Measurements from ENCODE around the gene ANKDD1A.

ANKDD1A gene

GRCh38 chr15:64911311-64912186 is at the start of gene ANKDD1A:
Gene ANKDD1A (plus strand): TSS chr15:64911902. CDS start chr15:64911931, 29 bp downstream.
- DNase-seq: peak; percentile 69

DNA sequence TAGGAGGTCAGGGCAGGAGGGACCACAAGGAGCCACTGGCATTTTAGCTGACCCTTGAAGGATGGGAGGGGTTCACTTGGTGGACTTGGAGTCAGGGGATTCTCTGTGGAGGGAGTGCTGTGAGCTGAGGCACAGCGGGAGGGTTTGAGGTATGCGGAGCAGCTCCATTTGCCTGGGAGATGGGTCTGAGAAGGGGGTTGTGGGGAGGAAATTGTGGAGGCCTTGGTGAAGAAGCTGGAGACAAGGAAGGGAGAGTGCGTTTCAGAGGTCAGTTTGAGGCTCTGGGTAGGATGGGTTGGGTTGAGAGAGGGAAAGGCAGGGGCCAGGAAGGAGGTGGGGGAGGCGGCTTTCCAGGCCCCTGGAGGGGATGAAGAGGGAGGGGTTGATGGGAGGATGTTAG is 49.7 kb upstream of the ANKDD1A start:
- DNase-seq: no peak

GRCh38 chr15:64862408-64862807 is 49.3 kb upstream of the ANKDD1A start:
- no peak for DNase-seq

GRCh38 chr15:64864068-64864467 is 47.6 kb upstream of the ANKDD1A start:
- no peak for DNase-seq

DNA sequence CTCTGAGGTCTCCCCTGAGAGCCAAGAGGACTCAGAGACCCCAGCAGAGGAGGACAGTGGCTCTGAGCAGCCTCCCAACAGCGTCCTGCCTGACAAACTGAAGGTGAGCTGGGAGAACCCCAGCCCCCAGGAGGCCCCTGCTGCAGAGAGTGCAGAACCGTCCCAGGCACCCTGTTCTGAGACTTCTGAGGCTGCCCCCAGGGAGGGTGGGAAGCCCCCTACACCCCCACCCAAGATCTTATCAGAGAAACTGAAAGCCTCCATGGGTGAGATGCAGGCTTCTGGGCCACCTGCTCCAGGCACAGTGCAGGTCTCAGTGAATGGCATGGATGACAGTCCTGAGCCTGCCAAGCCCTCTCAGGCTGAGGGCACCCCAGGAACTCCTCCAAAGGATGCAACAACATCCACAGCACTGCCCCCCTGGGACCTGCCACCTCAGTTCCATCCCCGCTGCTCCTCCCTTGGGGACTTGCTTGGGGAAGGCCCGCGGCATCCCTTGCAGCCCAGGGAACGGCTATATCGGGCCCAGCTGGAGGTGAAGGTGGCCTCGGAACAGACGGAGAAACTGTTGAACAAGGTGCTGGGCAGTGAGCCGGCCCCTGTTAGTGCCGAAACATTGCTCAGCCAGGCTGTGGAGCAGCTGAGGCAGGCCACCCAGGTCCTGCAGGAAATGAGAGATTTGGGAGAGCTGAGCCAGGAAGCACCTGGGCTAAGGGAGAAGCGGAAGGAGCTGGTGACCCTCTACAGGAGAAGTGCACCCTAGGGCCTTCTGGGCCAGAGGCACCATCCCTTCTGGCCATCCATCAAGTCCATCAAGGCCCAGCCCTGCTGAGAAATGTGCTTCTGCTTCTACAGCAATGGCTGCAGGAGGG is 46.3 kb upstream of the ANKDD1A start:
- no peak for DNase-seq

DNA sequence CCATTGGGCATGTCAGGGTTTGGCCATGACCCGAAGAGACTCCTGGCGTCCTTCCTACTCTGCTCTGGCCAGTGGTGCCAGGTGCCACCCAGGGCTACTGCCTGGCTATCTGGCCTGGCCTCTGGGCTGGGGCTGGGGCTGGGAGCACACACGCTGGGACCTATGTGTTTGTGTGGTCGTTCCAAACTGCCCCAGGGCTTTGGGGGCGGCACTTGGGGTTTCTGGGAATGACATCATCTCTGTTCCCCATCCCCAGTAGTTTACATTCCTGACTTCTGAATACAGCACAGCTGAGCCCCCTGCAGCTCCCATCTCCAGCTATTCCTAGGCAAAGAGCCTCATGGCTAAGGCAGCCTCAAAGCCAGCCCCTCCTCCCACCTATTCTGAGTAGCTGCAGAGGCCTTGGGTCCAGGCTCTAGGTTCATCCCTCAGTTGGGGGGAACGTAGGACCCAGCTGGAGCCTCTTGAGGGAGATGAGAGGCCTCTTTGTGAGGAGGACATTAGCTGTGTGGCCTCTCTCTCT is 45.6 kb upstream of the ANKDD1A start:
- DNase-seq: no peak

DNA sequence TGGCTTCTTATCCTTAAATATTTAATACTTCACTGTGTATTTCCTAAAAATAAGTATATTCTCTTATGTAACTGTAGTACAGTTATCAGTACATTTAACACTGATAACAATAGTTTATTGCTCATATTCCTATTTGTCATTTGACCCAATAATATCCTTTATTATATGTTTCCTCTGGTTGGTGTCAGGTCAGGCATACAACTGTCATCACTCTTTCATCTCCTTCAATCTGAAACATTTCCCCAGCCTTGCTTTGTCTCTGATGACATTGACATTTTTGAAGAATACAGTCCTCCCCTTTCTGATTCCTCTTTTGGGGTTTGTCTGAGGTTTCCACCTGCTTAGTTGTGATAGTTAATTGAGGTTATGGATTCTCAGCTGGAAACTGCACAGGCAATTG is 42.2 kb upstream of the ANKDD1A start:
- DNase-seq: no peak

DNA sequence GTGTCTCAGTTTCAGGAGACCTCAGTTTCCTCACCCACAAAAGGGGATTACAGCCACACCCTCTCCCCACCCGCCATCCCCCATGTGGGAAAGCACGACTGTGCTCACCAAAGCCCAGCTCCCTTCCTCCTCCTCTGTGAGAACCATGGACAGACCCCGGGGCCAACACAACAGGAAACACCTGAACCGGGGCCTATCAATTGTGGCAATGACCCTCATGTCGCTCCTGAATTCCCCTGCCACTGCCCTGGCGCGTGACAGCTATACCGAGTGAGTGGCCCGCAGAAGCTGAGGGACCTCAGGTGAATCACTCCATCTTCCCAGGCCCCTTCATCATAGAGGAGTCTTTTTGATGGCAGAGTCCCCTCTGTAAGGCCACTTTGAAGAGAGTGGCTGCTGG is 41.3 kb upstream of the ANKDD1A start:
- no peak for DNase-seq

GRCh38 chr15:64875641-64876223 is 36.0 kb upstream of the ANKDD1A start:
- DNase-seq: no peak

DNA sequence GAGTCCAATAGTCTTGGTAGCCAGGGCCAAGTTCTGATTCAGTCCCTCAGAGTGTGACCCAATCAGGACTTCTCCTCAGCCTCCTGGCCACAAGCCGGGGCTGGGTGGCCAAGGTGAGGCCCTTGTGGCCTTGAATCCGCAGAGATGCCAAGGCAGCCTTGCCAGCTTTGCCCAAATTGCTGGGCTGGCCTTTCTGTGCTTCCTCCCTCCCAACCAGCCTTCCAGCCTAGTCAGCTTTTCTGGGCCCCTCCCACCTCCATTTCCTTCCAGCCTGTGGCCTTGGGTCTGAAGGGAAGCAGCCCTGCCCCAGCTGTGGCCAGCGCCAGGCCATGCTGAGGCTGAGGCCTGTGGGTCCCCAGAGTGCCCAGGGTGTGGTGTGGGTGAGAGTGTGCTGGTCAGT is 34.3 kb upstream of the ANKDD1A start:
- peak; percentile 27 for DNase-seq

DNA sequence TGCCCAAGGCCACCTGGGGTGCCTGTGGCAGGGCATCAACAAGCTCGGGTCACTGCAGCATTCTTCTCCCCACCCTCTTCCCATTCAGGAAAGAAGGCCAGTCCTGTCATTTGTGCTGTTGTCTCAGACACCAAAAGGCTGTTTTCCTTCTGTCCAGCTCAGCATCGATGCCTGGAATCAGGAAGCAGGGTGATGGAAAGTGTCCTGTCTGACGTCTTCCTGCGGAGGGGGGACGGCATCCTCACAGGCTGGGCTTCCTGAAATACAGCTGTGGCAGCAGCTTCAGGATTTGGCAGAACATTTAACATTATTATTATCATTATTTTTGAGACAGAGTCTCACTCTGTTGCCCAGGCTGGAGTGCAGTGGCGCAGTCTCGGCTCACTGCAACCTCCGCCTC is 33.0 kb upstream of the ANKDD1A start:
- no peak for DNase-seq

DNA sequence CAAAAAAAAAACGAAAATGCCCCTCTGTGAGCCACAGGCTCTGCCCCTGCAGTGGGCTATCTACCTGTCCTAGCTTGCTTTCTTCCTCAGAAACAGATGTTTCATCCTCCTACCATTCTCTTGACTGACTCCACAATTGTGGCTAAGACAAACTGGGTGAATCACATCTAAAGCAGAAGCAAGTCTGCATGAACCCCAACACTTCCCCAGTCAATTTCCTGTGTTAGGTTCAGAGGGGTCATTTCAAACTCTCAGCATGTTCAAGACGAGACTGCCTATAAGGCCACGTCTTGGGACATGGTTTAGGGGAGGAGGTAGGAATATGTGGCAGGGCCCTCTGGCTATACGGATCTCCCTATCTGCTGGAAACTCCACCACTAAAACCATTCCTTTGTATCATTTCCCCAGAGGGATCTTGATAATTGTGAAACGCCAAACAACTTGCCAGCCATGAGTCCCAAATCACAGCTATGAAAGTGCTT is 28.6 kb upstream of the ANKDD1A start:
- peak; percentile 86 for DNase-seq

- DNase-seq: peak; percentile 81
Observed at GRCh38 chr15:64883997-64884511, 27.6 kb upstream of the ANKDD1A start.

- no peak for DNase-seq
Observed at GRCh38 chr15:64884679-64885078, 27.0 kb upstream of the ANKDD1A start.

DNA sequence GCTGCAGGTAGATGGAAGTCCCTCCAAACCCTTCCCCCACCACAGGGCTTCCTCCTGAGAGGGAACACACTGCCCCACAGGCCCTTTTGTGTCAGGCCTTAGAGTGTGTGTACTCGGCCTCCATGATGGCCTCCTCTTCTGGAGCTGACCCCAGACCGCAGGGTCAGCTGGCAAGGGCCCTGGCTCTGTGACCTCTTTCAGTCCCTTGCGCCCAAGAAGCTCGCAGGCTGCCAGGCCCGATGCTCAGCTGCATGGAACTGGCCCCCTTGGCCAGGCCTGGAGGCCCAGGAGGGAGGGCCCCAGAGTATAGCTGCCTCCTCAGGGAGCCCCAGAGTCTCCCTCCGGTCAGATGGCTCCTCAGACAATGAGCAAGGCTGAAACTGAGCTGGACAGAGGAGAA is 23.4 kb upstream of the ANKDD1A start:
- DNase-seq: no peak

- DNase-seq: peak; percentile 31
Observed at GRCh38 chr15:64891561-64891960, 20.1 kb upstream of the ANKDD1A start.

DNA sequence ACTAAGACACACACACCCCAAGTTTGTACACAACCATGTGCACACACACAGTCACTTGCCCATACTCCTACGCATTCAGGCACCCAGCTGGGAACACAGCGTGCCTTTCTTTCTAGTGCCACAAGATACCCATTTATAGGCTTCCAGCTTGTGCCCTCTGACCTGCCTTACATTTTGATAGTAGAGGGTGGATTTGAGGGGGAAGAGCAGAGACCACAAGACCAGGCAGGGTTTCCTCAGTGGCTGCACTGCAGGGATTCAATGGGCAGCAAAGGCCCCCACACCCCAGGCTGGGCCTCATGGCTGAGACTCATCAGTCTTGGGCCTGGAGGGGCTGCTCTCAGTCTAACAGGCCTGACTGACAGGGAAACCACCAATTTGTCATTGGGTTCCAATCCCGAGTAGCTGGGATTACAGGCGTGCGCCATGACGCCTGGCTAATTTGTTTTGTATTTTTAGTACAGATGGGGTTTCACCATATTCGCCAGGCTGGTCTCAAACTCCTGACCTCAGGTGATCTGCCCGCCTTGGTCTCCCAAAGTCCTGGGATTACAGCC is 18.8 kb upstream of the ANKDD1A start:
- DNase-seq: peak; percentile 61

DNA sequence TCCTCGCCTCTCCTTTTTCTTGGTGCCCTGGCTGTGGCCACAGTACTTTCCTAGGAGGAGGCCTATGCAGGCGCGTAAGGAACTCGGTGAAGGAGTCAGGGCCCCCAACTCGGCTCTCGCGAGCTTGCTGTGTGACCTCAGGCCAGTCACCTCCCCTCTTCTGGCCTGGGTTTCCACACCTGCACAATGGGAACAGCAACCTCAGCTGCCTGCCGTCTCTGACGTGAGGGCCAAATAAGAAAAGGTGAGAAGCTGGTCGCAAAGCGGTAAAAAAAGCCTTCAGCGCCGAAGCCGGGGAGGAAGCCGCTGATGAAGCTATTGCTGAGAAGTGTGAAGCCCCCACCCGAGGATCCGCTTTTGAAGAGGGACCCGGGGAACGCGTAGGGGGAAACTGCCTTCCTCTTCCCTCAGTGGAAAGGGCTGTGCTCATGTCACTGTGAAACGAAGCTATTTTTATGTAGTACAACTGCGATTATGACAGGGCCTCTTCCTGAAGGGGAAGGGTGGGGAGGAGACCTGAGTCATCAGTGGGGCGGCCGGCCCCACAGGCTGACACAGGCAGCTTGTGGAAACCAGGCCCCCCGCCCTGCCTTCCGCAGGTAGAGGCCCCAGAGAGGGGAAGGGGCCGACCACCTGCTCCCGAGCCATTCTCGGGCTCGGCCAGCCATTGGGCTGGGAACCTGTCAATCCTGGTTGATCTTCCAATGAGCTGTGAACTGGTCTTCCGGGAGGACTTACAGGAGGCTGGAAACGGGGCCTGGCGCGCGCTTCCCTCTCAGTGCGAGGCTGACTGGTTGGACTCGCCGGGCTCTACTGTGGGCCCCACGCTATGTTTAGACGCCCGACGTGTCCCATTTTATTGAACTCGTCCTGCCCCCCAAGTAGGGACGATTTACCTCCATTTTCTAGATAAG is 18.0 kb upstream of the ANKDD1A start:
- DNase-seq: peak; percentile 100

DNA sequence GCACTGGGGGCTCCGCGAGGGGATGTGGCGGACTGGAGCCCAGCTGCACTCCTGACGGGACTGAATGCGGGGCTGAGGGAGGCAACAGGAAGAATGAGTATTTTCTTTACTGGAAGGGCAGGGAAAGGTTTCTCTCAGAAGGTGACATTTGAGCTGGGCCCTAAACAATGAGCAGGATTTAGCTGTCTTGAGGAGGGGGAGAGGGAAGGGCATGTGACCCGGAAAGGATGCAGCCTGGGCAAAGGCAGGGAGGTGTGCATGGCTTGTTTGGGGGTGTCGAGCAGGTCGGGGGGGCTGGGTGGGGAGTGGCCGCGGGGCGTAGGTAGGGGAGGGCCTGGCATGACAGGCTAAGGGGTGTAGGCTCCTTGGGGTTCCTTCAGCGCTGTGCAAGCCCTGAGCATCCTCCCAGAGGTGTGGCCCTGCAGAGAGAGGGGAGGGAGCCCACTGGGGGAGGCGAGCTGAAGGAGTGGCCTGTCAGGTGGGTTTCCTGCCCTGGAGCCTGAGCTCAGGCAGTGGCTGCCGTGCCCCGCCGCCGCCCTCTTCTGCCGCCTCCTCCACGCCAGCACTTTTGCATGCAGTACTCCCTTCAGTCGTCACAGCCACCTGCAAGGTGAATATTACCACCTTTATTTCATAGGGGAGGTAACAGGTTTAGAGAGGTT is 17.2 kb upstream of the ANKDD1A start:
- DNase-seq: peak; percentile 92

DNA sequence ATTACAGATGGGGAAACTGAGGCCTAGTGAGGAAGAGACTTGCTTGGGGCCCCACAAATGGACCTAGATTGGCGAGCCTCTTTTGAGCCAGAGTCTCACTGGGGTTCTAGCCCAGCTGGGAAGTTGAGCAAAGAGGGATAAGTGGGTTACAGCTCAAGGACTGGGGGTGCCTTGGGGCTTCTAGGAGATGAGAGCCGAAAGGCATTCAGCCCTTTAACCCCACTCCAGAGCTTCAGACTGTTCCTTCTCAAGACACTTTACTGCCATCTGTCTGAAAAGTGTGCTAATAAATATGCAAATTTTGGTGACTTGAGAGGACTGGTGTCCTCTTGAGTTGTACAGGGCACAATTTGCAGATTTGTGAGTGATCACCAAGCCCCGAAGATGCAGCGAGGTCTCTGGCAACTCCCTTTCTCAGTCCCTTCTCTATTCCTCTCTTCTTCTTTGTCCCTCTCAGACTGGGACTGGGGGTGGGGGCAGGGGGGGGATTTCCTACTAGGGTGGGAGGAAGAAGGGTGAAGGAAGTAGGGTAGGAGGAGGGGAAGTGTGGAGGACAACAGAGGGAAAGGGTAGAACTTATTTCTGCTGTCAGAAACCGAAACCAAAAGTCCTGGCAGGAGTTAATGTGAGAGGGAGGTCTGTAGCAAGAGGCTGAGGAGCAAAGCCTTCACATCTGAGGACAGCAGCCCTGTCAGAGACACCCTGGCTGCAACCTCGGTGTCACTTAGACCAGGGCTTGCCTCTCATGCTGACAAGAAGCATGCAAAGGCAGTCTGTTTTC is 16.2 kb upstream of the ANKDD1A start:
- peak; percentile 77 for DNase-seq

Measured in activated CD4-positive, alpha-beta T cell treated with anti-CD3 and anti-CD28 coated beads, Interleukin-10, Interleukin-2, amounts not matched to agents 100 ng/mL and 50 ng/mL, durations not matched to agents 16 hours and 8 hours (primary cell).